ENCODE measurements around the gene OR5A1. TPM values are rescaled to one million over a fixed set of nuclear protein-coding genes. Genes with fewer than 3 reads are reported as not detected.

Gene OR5A1
- total and polyA plus RNA-seq, 4 donors: not detected

- Histone ChIP-seq H3K27ac (ENCODE audit: low read depth in 1 of 2, low read length in 2 of 2) (no peak overlapping the region), H3K36me3 (ENCODE audit: control insufficient read depth in 4 of 4, insufficient read depth in 3 of 4, low read depth in 1 of 4, low read length in 3 of 4) (no peaks in the 10 kb centered on the region), H3K9ac (ENCODE audit: low read depth in 1 of 2, low read length in 2 of 2) (no peak overlapping the region), H3K9me3 (ENCODE audit: control insufficient read depth in 4 of 4, low read length in 3 of 4) (no peaks in the 10 kb centered on the region), H3K4me3 (ENCODE audit: low read depth in 1 of 3, low read length in 3 of 3) (no peak overlapping the region), H3K4me1 (ENCODE audit: control insufficient read depth in 4 of 4, insufficient read depth in 4 of 4, low read length in 3 of 4) (no peaks in the 10 kb centered on the region), H3K27me3 (ENCODE audit: control insufficient read depth in 4 of 4, insufficient read depth in 4 of 4, low read length in 3 of 4) (no peaks in the 10 kb centered on the region)
- 65% methylated on average over 9 of the region's 9 CpGs for WGBS
- TF ChIP-seq YY1 (IDR thresholded peaks at IDR 0.05) (no peak), FOXA1 (IDR thresholded peaks at IDR 0.05) (no peak), NR2F2 (IDR thresholded peaks at IDR 0.05) (no peak), FOXA2 (IDR thresholded peaks at IDR 0.05) (no peak), EGR1 (IDR thresholded peaks at IDR 0.05; ENCODE audit: low read depth in 2 of 2) (no peak), SP1 (IDR thresholded peaks at IDR 0.05) (no peak), RXRA (IDR thresholded peaks at IDR 0.05) (no peak), HNF4G (IDR thresholded peaks at IDR 0.05) (no peak), JUND (IDR thresholded peaks at IDR 0.05) (no peak), GABPA (IDR thresholded peaks at IDR 0.05 in 1 of 2, conservative IDR thresholded peaks at IDR 0.05 in 1 of 2) (no peak)
- TF ChIP-seq, protein P1, sequence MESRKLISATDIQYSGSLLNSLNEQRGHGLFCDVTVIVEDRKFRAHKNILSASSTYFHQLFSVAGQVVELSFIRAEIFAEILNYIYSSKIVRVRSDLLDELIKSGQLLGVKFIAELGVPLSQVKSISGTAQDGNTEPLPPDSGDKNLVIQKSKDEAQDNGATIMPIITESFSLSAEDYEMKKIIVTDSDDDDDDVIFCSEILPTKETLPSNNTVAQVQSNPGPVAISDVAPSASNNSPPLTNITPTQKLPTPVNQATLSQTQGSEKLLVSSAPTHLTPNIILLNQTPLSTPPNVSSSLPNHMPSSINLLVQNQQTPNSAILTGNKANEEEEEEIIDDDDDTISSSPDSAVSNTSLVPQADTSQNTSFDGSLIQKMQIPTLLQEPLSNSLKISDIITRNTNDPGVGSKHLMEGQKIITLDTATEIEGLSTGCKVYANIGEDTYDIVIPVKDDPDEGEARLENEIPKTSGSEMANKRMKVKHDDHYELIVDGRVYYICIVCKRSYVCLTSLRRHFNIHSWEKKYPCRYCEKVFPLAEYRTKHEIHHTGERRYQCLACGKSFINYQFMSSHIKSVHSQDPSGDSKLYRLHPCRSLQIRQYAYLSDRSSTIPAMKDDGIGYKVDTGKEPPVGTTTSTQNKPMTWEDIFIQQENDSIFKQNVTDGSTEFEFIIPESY (IDR thresholded peaks at IDR 0.05): no peak
- DNase-seq (ENCODE audit: low spot score): no peak
Observed at GRCh38 chr11:59475176-59475575, 38.9 kb downstream of the OR5A1 start.

DNA sequence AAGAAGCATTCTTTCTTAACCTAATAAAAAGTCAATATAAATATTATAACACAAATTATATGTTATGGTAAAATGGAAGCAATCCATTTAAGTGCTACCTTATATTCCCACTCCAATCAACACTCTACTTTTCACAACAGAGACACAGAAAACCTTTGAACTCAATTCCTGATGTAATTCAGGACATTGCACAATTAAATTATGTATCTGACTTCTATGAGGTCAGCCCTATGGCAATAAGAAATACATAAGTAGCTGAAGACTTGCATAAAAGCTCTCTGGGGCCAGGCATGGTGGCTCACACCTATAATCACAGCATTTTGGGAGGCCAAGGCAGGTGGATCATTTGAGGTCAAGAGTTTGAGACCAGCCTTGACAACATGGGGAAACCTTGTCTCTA, 43.6 kb downstream of the OR5A1 start:
- no peak overlapping the region for H3K4me3 ChIP-seq (ENCODE audit: low read depth in 1 of 3, low read length in 3 of 3)
- no peaks in the 10 kb centered on the region for H3K9me3 ChIP-seq (ENCODE audit: control insufficient read depth in 4 of 4, low read length in 3 of 4)
- no peaks in the 10 kb centered on the region for H3K36me3 ChIP-seq (ENCODE audit: control insufficient read depth in 4 of 4, insufficient read depth in 3 of 4, low read depth in 1 of 4, low read length in 3 of 4)
- TF ChIP-seq REST (IDR thresholded peaks at IDR 0.05) (no peak), HNF4G (IDR thresholded peaks at IDR 0.05) (no peak), RAD21 (IDR thresholded peaks at IDR 0.05) (no peak), RXRA (IDR thresholded peaks at IDR 0.05) (no peak), TAF1 (conservative IDR thresholded peaks at IDR 0.05) (no peak), CTCF (IDR thresholded peaks at IDR 0.05; ENCODE audit: low read depth, low read length, missing input control) (no peak), EGR1 (IDR thresholded peaks at IDR 0.05; ENCODE audit: low read depth in 2 of 2) (no peak), YY1 (IDR thresholded peaks at IDR 0.05) (no peak), JUND (IDR thresholded peaks at IDR 0.05) (no peak), SP1 (IDR thresholded peaks at IDR 0.05) (no peak), FOXA2 (IDR thresholded peaks at IDR 0.05) (no peak), GABPA (IDR thresholded peaks at IDR 0.05 in 1 of 2, conservative IDR thresholded peaks at IDR 0.05 in 1 of 2) (no peak), HNF4A (conservative IDR thresholded peaks at IDR 0.05) (no peak), FOXA1 (IDR thresholded peaks at IDR 0.05) (no peak), NR2F2 (IDR thresholded peaks at IDR 0.05) (no peak), MAX (IDR thresholded peaks at IDR 0.05) (no peak)
- TF ChIP-seq, protein P1 (IDR thresholded peaks at IDR 0.05): no peak
- TF ChIP-seq, protein P2, sequence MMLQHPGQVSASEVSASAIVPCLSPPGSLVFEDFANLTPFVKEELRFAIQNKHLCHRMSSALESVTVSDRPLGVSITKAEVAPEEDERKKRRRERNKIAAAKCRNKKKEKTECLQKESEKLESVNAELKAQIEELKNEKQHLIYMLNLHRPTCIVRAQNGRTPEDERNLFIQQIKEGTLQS (IDR thresholded peaks at IDR 0.05): no peak
- no peak overlapping the region for H3K9ac ChIP-seq (ENCODE audit: low read depth in 1 of 2, low read length in 2 of 2)
- H3K4me1 ChIP-seq (ENCODE audit: control insufficient read depth in 4 of 4, insufficient read depth in 4 of 4, low read length in 3 of 4): no peaks in the 10 kb centered on the region
- no peaks in the 10 kb centered on the region for H3K27me3 ChIP-seq (ENCODE audit: control insufficient read depth in 4 of 4, insufficient read depth in 4 of 4, low read length in 3 of 4)
- DNase-seq (ENCODE audit: low spot score): no peak
- H3K27ac ChIP-seq (ENCODE audit: low read depth in 1 of 2, low read length in 2 of 2): no peak overlapping the region

Data from liver (tissue), 9 donors.